ENCODE data around the gene LIX1. TPM values are rescaled to one million over a fixed set of nuclear protein-coding genes. Genes with fewer than 3 reads are reported as not detected.

The LIX1 gene
- total and polyA plus RNA-seq, 2 of the 8 experiments (the other 6 are each of a cell fraction or from before 2014, with no cell fraction given): 0.26 to 0.45 TPM

GRCh38 chr5:97077246-97077645 is 65.2 kb downstream of the LIX1 start:
- Histone ChIP-seq H2BK20ac (ENCODE audit: low read length) (no peak overlapping the region), H3K18ac (ENCODE audit: extremely low read depth, low read length) (no peak overlapping the region), H3K79me1 (ENCODE audit: low read depth, low read length) (no peaks in the 10 kb centered on the region), H3K27ac (ENCODE audit: low read depth, low read length) (no peak overlapping the region), H3K9me3 (ENCODE audit: insufficient read depth in 2 of 2, low read depth in 1 of 2, low read length in 1 of 2) (no peaks in the 10 kb centered on the region), H3K4me3 (ENCODE audit: extremely low read depth in 1 of 4, insufficient read depth in 2 of 4, low read depth in 3 of 4, low read length in 4 of 4) (no peak overlapping the region), H4K8ac (ENCODE audit: extremely low read depth, insufficient read depth, low read length) (no peak overlapping the region), H3K4me1 (replicated peaks in 1 of 4; ENCODE audit: control insufficient read depth in 3 of 4, insufficient read depth in 4 of 4, low read length in 3 of 4) (no peaks in the 10 kb centered on the region), H3K36me3 (ENCODE audit: control insufficient read depth in 2 of 4, insufficient read depth in 4 of 4, low read length in 3 of 4) (no peaks in the 10 kb centered on the region), H3K23ac (ENCODE audit: insufficient read length) (no peak overlapping the region), H3K4me2 (ENCODE audit: insufficient read depth in 1 of 2, low read depth in 2 of 2, low read length in 2 of 2) (no peak overlapping the region), H4K5ac (ENCODE audit: insufficient read length, low read depth, low read length) (no peak overlapping the region), H2BK120ac (replicated peaks; ENCODE audit: low read depth, low read length) (no peak overlapping the region), H2AFZ (ENCODE audit: low read length) (no peak overlapping the region), H3K79me2 (ENCODE audit: control insufficient read depth in 1 of 2, insufficient read depth in 2 of 2, low read length in 2 of 2) (no peaks in the 10 kb centered on the region), H3K27me3 (replicated peaks in 1 of 4; ENCODE audit: control insufficient read depth in 3 of 4, extremely low read depth in 1 of 4, insufficient read depth in 3 of 4, low read length in 3 of 4) (no peaks in the 10 kb centered on the region), H4K91ac (replicated peaks; ENCODE audit: insufficient read length, low read length) (no peak overlapping the region), H2BK5ac (ENCODE audit: low read depth, low read length) (no peak overlapping the region), H3K4ac (replicated peaks; ENCODE audit: insufficient read length, low read depth, low read length) (no peak overlapping the region), H2AK5ac (ENCODE audit: low read depth, low read length) (no peak overlapping the region), H3K14ac (ENCODE audit: insufficient read length) (no peak overlapping the region), H2BK12ac (ENCODE audit: low read depth, low read length) (no peak overlapping the region), H3K9ac (replicated peaks in 1 of 4; ENCODE audit: extremely low read depth in 1 of 4, low read depth in 3 of 4, low read length in 3 of 4) (no peak overlapping the region), H2BK15ac (ENCODE audit: low read length) (no peak overlapping the region), H3K23me2 (ENCODE audit: low read depth, low read length) (no peaks in the 10 kb centered on the region), H4K20me1 (replicated peaks in 1 of 2; ENCODE audit: control insufficient read depth in 1 of 2, insufficient read depth in 2 of 2, low read length in 2 of 2) (no peaks in the 10 kb centered on the region), H3K56ac (replicated peaks; ENCODE audit: insufficient read length, low read depth, low read length) (no peak overlapping the region)
- WGBS, 2 experiments (ENCODE audit: extremely low coverage in 1 of 2, insufficient coverage in 1 of 2, insufficient read length in 1 of 2, insufficient replicate concordance in 2 of 2, low coverage in 1 of 2, low lambda C conversion rate in 2 of 2, missing lambda C conversion rate in 1 of 2): 79% methylated on average over 4 of the region's 4 CpGs; no CpG with 5 or more reads in 1 of the 2 experiments
- POLR2A ChIA-PET (ENCODE audit: partially characterized antibody): no interaction called here
- no peak for DNase-seq (ENCODE audit: low read depth in 1 of 2, low spot score in 2 of 2)
- CTCF ChIA-PET (ENCODE audit: partially characterized antibody): no interaction called here
- FAIRE-seq: no peak
- TF ChIP-seq SAP30 (IDR thresholded peaks at IDR 0.05; ENCODE audit: insufficient read depth, insufficient replicate concordance, low read length) (no peak), KDM4A (IDR thresholded peaks at IDR 0.05; ENCODE audit: low read depth, low read length, severe bottlenecking) (no peak), CEBPB (IDR thresholded peaks at IDR 0.05; ENCODE audit: low read depth, low read length) (peak; percentile 41; the same call in 1 of the 2 replicates), E2F6 (IDR thresholded peaks at IDR 0.05) (no peak)
